HG03064 (cell line): ENCODE results near the gene WDR70.
"Not testable (repeated sequence)": the region's sequence is repeated elsewhere in the genome, so short reads cannot be mapped to it uniquely, and the experiment has no call there.

Experiments
- ATAC-seq: cut with Tn5 transposase; IDR thresholded peaks from one replicate; pipeline ENCODE4 v1.9.1; 2021; ENCODE audit warnings: low read depth; ENCODE audit not compliant: unreplicated experiment

WDR70 gene

DNA sequence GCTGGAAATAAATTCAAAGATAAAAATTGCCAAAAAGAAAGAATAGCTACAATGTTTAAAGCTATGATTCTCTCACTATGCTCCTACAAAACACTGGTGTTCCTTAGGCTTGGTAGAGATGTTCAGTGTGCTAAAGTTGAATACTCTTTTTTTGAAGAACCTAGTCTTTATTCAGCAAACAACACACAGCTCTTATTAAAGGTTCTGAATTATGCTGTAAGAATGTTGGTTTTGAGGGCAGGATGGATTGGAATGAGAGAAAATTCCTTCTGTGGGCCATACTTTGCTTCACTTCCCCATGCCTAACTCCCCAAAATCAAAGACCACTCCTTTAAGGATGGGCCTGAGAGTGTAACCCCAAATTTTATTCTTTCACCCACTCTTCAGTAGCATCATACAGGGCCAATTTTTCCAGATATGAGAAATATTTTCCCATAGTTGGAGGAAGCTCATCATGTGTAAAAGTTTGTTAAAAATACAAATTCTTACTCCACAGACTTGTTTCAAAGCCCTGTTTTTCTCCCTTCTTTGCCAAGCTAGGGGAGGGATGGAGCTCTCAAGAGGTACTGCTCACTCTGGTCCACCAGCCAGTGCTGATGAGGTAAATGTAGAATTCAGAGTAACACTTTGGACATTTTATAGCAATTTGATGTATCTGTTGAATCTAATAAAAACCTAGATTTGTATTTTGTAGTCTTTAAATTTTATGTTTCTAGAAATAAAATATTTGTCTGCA is 361.4 kb downstream of the WDR70 start:
- ATAC-seq, result no peak

DNA sequence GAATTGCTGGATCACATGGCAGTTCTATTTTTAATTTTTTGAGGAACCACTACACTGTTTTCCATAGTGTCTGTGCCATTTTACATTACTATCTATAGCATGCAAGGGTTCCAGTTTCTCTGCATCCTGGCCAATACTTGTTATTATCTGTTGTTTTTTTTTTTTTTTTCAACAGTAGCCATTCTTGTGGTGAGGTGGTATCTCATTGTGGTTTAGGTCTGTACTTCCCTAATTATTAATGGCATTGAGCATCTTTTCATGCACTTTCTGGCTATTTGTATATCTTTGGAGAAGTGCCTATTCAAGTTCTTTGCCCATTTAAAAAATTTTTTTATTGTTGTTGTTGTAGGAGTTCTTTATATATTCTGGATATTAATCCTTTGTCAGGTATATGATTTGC is 363.0 kb downstream of the WDR70 start:
- no peak for ATAC-seq

DNA sequence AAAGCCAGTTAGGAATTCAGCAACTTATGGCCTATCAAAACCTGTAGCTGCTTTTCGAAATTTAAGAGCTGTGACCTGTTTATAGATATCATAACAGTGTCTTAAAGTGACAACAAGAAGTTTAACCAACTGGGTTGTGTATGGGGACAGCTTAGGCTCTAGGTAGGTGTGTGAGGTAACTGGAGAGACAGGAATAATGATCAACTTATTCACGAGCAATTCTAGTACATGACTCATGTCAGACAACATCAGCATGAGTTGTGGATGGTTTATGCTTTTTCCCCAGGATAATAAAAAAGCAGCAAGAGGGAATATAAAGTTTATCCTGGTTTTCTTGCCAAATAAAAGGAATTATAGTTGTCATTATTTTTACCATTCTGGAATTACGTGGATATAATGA is 372.1 kb downstream of the WDR70 start:
- ATAC-seq, result no peak

DNA sequence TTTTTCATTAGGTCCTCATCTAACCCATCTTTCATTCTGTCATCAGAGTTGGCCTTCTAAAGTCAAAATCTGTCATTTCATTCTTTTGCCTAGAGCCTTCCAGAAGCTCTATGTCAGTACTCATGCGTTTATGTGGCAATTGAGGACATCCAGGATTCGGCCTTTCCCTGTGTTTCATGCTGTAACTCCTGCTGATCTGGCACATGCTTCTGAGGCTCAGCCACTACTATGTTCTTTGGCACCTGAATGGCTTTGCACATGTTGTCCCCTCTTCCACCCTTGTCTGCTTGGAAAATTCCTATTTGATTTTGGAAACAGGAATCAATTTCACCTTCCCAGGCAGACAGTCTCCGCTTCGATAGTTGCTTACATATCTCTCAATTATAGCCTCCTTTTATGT is 375.9 kb downstream of the WDR70 start:
- ATAC-seq, result no peak

DNA sequence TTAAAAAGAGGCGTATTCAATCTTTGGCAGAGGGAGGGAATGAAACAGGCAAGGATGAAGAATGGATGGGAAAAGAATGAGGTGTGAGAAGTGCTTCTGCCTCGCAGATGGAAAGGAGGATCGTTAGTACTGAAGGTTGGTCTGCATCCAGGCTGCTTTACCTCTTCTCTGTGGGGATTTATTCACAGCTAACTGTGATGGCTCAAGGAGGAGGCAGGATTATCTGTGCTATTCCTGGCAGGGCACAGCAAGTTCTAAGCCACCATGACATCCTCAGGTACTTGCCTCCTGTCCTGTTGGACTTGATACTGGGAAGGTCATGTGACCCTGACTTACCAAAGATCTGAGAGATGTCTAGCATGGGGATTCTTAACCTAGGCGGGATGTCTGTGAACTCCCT is 376.5 kb downstream of the WDR70 start:
- no peak for ATAC-seq

DNA sequence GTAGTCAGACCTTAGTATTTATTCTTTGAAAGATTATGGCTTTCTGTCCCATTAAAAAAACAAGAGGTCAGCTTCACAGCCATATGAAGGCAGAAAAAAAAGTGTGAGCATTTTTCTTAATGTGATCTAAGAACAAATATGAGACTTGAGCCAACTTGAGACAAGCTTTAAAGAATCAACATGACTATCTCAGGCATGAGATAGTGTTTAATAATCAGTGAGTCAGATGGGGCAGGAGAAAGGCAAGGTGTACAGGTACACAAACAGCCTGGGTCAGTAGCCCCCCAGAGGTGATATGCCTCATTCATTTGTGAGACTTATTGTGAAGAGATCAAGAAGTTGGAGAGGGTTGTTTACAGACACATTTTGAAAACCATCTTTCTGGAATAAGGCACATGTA is 377.1 kb downstream of the WDR70 start:
- no peak for ATAC-seq

DNA sequence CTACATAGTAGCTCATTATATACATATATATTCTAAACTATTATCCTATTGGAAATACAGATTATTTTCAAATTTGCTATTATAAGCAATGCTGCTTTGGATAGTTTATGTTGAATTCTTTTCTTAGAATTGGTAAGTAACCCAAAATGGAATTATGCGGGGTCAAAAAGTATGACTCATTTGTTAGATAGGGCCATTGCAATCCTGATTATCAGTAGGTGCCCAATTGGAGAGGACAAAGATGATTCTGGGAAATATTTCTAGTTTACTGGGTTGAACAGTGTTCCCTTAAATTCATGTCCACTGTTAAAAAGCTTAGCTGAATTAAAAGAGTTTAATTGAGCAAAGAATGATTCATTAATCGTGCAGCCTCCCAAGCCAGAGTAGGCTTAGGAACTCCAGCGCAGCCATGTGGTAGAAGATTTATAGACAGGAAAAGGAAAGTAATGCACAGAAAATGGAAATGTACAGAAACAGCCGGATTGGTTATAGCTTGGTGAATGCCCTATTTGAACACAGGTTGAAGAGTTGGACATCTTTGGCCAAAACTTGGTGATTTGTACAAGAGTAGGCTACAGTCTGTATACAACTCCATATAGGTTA is 379.0 kb downstream of the WDR70 start:
- no peak for ATAC-seq

DNA sequence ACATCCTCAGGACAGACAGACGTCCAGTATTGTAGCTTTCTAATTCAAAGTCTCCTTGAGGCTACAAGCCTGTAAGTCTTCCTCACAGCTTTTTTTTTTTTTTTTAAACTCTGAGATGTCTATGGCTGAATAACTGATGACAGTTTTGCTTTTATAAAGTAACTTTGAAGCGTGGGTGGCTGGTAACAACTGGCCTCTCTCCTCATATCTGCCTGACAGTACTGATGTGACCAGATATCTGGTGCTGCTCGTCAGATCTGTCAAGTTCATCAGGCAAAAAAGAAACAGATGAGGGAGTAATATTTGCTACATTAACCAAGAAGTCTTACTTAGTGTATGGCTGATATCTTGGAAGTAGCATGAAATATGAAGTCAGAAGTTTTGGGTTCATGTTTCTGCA is 388.1 kb downstream of the WDR70 start:
- ATAC-seq, result no peak

DNA sequence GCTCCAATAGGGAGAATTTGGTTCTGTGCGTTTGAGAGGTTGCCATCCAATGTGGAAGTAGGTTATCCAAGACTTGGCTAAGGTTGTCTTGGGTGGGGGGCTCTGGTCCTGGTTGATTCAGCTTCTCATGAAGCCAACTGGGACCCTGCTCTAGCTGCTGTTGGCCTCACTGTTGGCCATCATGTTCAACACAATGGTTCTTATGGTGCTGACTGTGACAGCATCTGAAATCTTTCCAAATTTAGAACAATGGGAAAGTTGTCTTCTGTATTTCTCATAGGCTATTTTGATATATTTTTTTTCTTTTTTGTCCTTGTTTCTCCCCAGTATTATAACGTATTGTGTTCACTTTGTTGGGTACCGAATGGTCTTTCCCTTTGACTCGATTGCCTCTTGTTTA is 388.8 kb downstream of the WDR70 start:
- ATAC-seq, result no peak

DNA sequence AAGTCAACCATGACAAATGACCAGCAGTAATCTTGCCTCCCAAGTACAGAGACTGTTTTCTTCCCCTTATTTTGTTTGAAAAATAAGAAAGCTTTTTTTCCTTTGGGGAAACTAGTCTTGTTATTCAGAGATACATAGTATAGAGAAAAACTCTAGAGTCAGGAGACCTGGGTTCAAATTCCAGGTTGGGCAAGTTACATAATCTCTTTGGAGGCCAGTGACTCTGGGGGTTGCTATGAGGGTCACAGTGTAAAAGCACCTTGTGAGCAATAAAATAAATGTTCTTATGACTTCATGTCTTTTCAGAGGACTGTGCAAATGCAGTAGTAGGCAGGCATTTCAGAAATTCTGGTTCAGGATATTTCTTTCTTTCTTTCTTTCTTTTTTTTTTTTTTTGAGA is 389.3 kb downstream of the WDR70 start:
- ATAC-seq, result no peak

DNA sequence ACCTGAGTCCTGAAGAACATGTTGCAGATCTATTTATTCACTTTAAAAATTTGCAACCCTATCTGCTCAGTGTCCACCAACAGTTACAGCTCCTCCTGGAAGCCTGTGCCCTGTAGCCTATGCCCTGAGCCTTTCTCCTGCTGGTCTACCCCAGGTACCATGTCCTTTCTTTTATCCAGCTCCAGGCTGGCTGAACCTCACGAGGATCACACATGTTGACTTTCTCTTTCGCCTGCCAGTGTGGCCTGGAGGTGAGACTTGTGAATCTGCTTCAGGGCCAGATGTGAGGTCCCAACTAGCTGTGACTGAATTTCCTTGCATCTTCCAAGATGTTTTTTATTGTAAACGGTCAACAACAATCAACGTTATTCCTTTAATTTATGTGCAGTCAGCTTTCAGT is 390.0 kb downstream of the WDR70 start:
- no peak for ATAC-seq

DNA sequence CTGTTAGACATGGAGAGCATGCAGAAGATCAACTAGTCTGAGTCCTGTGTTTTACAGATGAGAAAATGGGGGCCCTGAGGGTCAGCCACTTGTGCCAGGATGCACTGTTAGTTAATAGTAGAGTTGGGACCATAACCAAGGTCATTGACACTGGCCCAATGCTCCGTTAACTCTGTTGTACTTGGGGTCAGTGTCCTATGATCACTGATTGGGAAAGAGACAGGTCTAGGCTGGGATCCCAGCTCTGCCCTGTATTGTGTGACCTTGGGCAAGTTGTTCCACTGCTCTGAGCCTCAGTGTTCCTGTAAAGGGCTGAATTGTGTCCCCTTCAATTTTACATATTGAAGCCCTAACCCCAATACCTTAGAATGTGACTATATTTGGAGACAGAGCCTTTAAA is 390.7 kb downstream of the WDR70 start:
- no peak for ATAC-seq

DNA sequence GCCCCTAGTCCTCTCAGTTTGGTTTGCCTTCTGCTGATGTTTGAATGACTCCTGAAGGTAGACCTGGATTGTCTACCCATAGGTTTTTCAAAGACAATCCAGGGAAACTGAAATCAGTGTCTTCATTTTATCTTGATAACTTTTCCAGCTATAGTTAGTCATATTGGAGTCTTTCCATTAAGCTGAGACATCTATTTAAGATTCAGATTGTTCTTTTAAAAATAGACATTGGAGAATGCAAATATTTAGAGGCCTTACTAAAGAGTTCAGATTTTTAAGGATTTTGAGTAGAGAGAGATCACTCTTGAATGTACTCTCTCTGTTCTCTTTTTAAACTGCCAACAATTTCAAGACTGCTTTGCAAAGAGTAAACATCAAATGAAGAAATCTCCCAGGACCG is 391.7 kb downstream of the WDR70 start:
- ATAC-seq, result no peak

DNA sequence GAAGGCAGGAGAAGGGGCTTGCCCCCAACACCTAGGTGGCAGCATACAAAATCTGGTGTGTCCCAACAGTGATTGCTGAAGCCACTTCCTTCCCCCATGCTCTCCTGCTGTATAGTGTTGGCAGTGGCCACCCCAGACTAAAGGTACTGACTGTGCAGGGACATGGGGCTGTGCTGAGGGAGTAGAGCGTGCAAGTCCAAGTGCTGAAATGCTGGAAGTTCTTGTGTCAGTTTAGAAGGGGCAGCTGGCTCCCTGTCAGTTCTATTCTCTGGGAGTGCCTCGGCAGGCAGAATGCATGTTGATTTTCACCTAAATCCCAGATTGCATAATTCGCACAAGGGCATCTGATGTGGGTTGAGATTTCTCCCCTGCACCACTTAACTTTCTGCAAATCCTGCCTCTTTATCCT is 392.1 kb downstream of the WDR70 start:
- ATAC-seq, result no peak

DNA sequence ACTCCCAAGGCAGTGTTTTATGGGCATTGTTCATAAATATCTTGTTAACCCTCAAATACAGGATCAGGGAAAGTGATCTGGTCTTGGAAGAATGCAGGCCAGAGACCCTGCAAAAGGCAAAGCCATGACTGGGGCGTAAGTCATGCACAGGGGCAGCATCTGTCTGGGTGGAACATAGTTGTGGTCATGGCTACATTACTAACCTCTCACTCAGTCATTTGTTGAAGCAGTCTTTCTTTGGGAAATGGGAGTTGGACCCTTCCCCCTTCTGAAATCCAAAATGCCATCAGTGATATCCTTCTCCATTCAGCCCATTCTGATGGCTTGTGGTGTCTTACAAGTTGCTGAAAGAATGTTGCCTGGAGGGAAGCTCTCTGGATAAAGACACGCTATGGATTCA is 392.6 kb downstream of the WDR70 start:
- ATAC-seq, result no peak

DNA sequence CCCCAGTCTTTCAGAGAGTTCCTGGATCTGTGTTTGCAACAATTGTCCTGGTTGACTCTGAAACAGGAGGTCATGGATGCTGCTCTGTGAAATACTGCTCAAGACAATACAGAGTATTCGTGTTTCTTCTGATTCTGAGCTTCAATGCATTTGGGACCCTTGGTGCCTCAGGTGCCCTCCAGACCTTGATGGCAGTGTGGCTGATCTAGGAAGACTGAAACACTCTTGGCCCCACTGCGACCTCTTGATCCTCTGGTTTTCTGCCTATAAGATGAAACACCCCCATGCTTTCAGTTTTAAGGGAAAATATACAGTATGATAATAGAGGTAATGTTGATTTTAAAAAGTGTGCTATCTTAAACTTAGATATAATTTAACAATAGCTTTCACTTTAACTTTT is 393.1 kb downstream of the WDR70 start:
- ATAC-seq, result no peak

DNA sequence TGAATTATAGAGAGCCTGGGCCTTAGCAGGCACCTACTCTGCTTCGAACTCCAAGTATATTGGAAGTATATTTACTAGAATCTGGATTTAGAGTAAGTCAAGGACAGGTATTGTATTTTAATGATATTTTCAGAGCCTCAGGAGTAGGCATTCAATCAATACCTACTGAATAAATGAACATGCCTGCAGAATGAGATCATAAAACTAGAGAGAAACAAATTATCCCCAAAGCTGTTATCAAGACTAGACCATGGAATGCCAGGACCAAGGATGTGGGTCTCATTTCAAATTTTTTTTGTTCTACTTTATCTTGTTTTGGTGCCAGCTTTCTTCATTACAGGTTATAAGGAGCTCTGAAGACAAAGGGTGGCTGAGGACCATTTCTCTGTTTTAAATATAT is 394.7 kb downstream of the WDR70 start:
- ATAC-seq, result no peak

DNA sequence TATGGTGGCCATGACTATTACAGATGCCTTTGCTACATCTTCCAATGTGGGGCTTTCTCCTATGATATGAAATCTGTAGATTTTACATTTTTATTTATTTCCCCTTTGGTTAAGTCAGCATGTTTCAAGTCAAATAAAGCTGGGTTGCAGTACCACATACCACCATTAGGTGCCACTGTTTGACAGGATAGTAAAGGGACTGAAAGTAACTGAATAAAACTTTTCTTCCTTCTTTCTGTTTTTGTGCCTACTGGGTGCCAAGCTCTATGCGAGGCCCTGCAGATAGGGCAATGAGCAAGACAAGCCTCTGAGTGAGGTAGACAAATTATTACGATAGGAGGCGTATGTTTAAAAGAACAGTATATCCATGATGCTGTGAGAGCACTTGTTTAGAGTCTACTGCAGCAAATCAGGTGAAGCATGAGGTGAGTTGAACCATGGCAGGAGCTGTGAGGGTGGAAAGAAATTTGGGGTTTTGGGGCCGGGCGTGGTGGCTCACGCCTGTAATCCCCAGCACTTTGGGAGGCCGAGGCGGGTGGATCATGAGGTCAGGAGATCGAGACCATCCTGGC is 395.9 kb downstream of the WDR70 start:
- ATAC-seq, result no peak

DNA sequence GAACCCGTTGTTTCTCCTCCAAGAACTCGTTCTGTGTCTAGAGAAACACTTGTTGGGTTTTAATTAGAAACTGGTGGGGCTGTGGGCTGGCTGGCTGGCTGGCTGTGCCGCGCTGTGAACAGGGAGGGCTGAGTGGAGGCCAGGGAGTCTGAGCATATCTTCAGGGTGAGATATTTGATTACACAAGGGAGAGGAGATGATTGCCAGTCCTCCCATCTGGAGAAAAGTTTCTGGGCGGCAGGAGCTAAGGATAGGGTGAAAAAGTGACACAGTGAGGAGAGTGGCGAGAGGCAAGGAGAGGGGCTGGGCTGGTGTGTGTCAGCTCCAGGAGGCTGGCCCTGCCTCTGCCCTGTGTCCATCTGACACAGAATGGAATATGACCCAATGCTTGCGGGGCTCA is 397.7 kb downstream of the WDR70 start:
- ATAC-seq, result no peak

DNA sequence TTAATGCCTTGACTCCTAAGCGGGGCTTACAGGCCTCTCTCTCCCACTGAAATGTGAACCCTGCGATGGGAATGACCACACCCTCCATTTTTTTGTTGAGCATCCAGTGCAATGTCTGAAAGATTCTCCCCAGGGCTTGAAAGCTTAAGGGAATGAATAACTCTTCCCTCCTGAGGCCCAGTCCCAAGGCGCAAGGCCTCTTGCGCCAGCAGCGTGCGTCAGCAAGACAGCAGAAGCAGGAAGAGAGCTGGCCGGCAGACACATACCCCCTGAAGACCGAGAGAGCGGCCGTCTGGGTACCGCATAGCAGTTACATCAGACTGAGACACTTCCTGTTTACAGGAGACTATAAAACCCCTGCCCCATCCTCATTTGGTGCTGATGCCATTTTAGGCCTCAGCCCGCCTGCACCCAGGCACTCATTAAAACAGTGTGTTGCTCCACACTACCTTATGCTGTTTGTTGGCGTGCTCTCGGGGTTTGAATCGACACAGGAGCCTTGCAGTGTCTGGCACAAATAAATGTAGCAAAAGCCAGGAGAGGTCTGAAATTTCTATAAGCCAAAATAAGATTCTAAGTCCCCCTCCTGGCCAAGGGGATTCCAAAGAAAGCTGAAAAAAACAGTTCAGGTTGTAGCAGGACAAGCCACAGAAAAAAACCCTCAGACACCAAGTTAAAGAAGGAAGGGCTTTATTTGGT is 398.5 kb downstream of the WDR70 start:
- ATAC-seq, result no peak

DNA sequence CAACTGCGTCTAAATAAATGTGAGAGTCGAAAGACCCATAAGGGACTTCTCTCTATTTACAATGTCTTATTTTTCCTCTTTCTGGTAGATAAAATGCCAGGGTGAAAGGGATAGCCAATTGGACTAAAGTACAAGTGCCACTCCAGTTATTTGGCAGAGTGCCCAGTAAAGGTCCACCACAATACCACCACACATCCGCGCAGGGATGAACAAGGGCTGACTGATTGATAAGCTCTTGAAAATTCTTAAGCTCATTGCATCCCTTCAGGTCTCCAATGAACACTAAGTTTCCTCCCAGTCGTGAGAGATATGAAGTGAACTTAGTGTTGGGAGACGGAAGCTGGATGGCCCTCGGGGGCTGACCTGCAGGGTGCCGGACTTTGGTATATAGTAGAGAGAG is 402.3 kb downstream of the WDR70 start:
- not testable (repeated sequence) for ATAC-seq

DNA sequence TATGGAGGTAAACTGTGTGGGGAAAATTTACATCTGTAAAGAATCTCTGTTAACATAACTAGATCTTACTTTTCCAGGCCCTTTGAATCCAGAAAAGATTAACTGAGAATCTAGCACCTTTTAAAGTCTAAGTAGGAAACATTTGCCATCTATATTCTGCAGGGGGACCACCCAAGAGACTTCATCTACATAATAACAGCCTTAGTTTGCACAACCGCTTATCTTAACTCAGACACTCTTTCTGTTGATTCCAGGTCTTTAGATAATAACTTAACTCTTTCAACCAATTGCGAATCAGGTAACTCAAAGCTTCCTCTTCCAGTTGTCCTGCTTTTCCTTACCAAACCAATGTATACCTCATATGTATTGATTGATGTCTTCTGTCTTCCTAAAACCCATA is 407.3 kb downstream of the WDR70 start:
- ATAC-seq, result no peak
